UCSD-AML1 (cell line): ENCODE measurements around the gene BEX4.
A peak's percentile ranks its signal among the peaks of the same experiment; 100 is the strongest.

Source experiments
- DNase-seq: peaks from one replicate; lab custom pipeline; 2025; ENCODE audit not compliant: unreplicated experiment; lab: John Stamatoyannopoulos, UW

BEX4 gene

GRCh38 chrX:103236296-103236695, 21.4 kb downstream of the BEX4 start:
- no peak for DNase-seq

- DNase-seq: no peak
Observed at GRCh38 chrX:103240155-103240554, 25.2 kb downstream of the BEX4 start.

- DNase-seq: no peak
Observed at GRCh38 chrX:103248553-103248952, 33.6 kb downstream of the BEX4 start.

- DNase-seq: no peak
Observed at GRCh38 chrX:103249805-103250204, 34.9 kb downstream of the BEX4 start.

- DNase-seq: no peak
Observed at GRCh38 chrX:103250977-103251376, 36.1 kb downstream of the BEX4 start.

GRCh38 chrX:103253608-103254007, 38.7 kb downstream of the BEX4 start:
- peak; percentile 18 for DNase-seq

GRCh38 chrX:103254171-103254824, 39.4 kb downstream of the BEX4 start:
- DNase-seq: peak; percentile 64

- peak; percentile 54 for DNase-seq
Observed at GRCh38 chrX:103254921-103255493, 40.1 kb downstream of the BEX4 start, which contains the start of gene TCEAL8. Gene TCEAL8 (minus strand): TSS chrX:103255155. CDS start chrX:103253979, 1,176 bp downstream.

- no peak for DNase-seq
Observed at GRCh38 chrX:103256651-103257050, 41.7 kb downstream of the BEX4 start.

GRCh38 chrX:103258275-103258674, 43.4 kb downstream of the BEX4 start:
- no peak for DNase-seq
